Keratinocyte (primary cell): ENCODE results near the gene SOST. TPM values are rescaled to one million over a fixed set of nuclear protein-coding genes. Genes with fewer than 3 reads are reported as not detected.

Source experiments
- DNase-seq: peaks from one replicate; pipeline ENCODE4 v3.0.0-alpha.2; 2011; ENCODE audit warnings: low read depth, missing footprints, low spot score
- FAIRE-seq: peaks from 2 replicates; lab custom pipeline; 2011; peaks lifted over from hg19 to GRCh38; lab: Jason Lieb, UNC
- H2AFZ ChIP-seq: 2 replicates; pipeline ENCODE4 v1.6.0; 2012; ENCODE audit warnings: low read length, control low read depth, inconsistent platforms; ENCODE audit not compliant: control insufficient read depth
- H3K27ac ChIP-seq: 2 replicates; pipeline ENCODE4 v1.5.1; 2011; ENCODE audit warnings: low read length; ENCODE audit not compliant: control insufficient read depth, insufficient read depth
- H3K27me3 ChIP-seq: 3 replicates; pipeline ENCODE4 v1.6.0; 2011; ENCODE audit warnings: low read length; ENCODE audit not compliant: control insufficient read depth, insufficient read depth; ENCODE audit errors: extremely low read depth
- H3K36me3 ChIP-seq, 2 experiments: 2 replicates in 1 of 2; 3 replicates in 1 of 2; pipeline ENCODE4 v1.5.1; 2011; ENCODE audit warnings: low read length in 2 of 2, mild to moderate bottlenecking in 1 of 2; ENCODE audit not compliant: control insufficient read depth in 2 of 2, insufficient read depth in 2 of 2; ENCODE audit errors: extremely low read depth in 1 of 2
- H3K4me1 ChIP-seq: 3 replicates; pipeline ENCODE4 v1.5.1; 2011; ENCODE audit warnings: low read length; ENCODE audit not compliant: control insufficient read depth, insufficient read depth; ENCODE audit errors: extremely low read depth
- H3K4me2 ChIP-seq: 3 replicates; pipeline ENCODE4 v1.6.0; 2011; ENCODE audit warnings: low read depth, low read length; ENCODE audit not compliant: control insufficient read depth, insufficient read depth; ENCODE audit errors: extremely low read depth
- H3K4me3 ChIP-seq, 3 experiments: fragments of 200-600 bp in 1 of 3; sonication (generic) in 1 of 3; 2 replicates in 2 of 3; 3 replicates in 1 of 3; pipeline ENCODE4 v1.5.1; 2011 to 2016; ENCODE audit warnings: low read length in 3 of 3, mild to moderate bottlenecking in 3 of 3, control low read depth in 2 of 3, inconsistent platforms in 1 of 3, low read depth in 1 of 3, mixed read lengths in 1 of 3, mixed run types in 1 of 3, moderate library complexity in 1 of 3; ENCODE audit not compliant: control insufficient read depth in 2 of 3, insufficient read depth in 2 of 3; ENCODE audit errors: extremely low read depth in 1 of 3
- H3K79me2 ChIP-seq: 2 replicates; pipeline ENCODE4 v1.6.0; 2012; ENCODE audit warnings: low read length; ENCODE audit not compliant: control insufficient read depth, insufficient read depth
- H3K9ac ChIP-seq: 3 replicates; pipeline ENCODE4 v1.6.0; 2011; ENCODE audit warnings: low read length; ENCODE audit not compliant: control insufficient read depth, insufficient read depth; ENCODE audit errors: extremely low read depth
- H3K9me1 ChIP-seq: 3 replicates; pipeline ENCODE4 v1.6.0; 2011; ENCODE audit warnings: low read length; ENCODE audit not compliant: control insufficient read depth, insufficient read depth; ENCODE audit errors: extremely low read depth
- H3K9me3 ChIP-seq: 2 replicates; pipeline ENCODE4 v1.5.1; 2012; ENCODE audit warnings: low read depth, low read length; ENCODE audit not compliant: control insufficient read depth
- H4K20me1 ChIP-seq: 3 replicates; pipeline ENCODE4 v1.6.0; 2011; ENCODE audit warnings: low read length; ENCODE audit not compliant: control insufficient read depth, insufficient read depth; ENCODE audit errors: extremely low read depth
- CTCF ChIP-seq, 3 experiments: IDR thresholded peaks in 1 of 3; conservative IDR thresholded peaks in 1 of 3; optimal IDR thresholded peaks in 1 of 3; 2 replicates in 2 of 3; 3 replicates in 1 of 3; pipeline versions ENCODE3 to v1.5.1; 2011; ENCODE audit warnings: low read length in 3 of 3, mild to moderate bottlenecking in 3 of 3, moderate library complexity in 2 of 3, control low read depth in 1 of 3, inconsistent platforms in 1 of 3; ENCODE audit not compliant: insufficient read depth in 2 of 3; ENCODE audit errors: extremely low read depth in 1 of 3
- EZH2 ChIP-seq: IDR thresholded peaks from one replicate; pipeline ENCODE4 v1.6.1; 2012; ENCODE audit warnings: inconsistent platforms, mild to moderate bottlenecking, low read length, moderate library complexity
- dilution Hi-C: fragments of 300-500 bp; cut with MboI; formaldehyde crosslinking; loops from one replicate; pipeline ENCODE4 v1.7.0; 2020; ENCODE audit warnings: low sequenced_read_pairs; ENCODE audit not compliant: extremely low pct_ligation_motif_present
- polyA plus RNA-seq, 5 experiments: library from polyadenylated mRNA; depleted of rRNA in 3 of 5; stranded (reverse) in 3 of 5; stranded (forward) in 1 of 5; unstranded in 1 of 5; fragments of >200 nt; gene quantifications; 1 replicate in 1 of 5; 2 replicates in 3 of 5; 3 replicates in 1 of 5; pipeline versions ENCODE4 v1.2.1 to v1.2.3, GENCODE V29; 2011 to 2012; ENCODE audit warnings: missing spikeins in 2 of 5, low read depth in 1 of 5, low replicate concordance in 1 of 5

Gene SOST
- polyA plus RNA-seq, 1 donor (not counting 4 experiments of a cell fraction or from before 2014, with no cell fraction given): 0.04 TPM

- Histone ChIP-seq H3K27ac (no peak overlapping the region), H3K36me3 (peaks cover 37 to 43% of the 10 kb centered on the region in 2 experiments)
- no peak for DNase-seq
Observed at GRCh38 chr17:43772877-43773648, 14.5 kb upstream of the SOST start.

GRCh38 chr17:43771463-43771862 lies 12.9 kb upstream of the SOST start:
- no peak for FAIRE-seq
- Histone ChIP-seq H3K4me1 (no peaks in the 10 kb centered on the region), H3K27ac (no peak overlapping the region), H3K4me3 (no peak overlapping the region), H3K27me3 (no peaks in the 10 kb centered on the region), H3K4me2 (no peak overlapping the region), H3K9ac (no peak overlapping the region), H3K9me1 (no peaks in the 10 kb centered on the region), H3K79me2 (peaks cover 10% of the 10 kb centered on the region), H3K36me3 (peaks cover 33 to 40% of the 10 kb centered on the region in 2 experiments), H4K20me1 (peaks cover 2% of the 10 kb centered on the region), H2AFZ (no peak overlapping the region), H3K9me3 (no peaks in the 10 kb centered on the region)
- dilution Hi-C loops: no loop called here
- no peak for TF ChIP-seq EZH2
- TF ChIP-seq CTCF (optimal IDR thresholded peaks at IDR 0.05 in 1 of 3, IDR thresholded peaks at IDR 0.05 in 1 of 3, conservative IDR thresholded peaks at IDR 0.05 in 1 of 3; ENCODE audit: extremely low read depth in 1 of 3, insufficient read depth in 2 of 3, low read length in 3 of 3): no peak
- no peak for DNase-seq

More at GRCh38 chr17:43772877-43773648, 14.5 kb upstream of the SOST start:
- Histone ChIP-seq H3K4me3 (no peak overlapping the region), H2AFZ (no peak overlapping the region), H3K27me3 (no peaks in the 10 kb centered on the region), H3K79me2 (peaks cover 19% of the 10 kb centered on the region), H3K9me1 (no peaks in the 10 kb centered on the region), H3K4me2 (no peak overlapping the region), H3K4me1 (peaks cover 7% of the 10 kb centered on the region), H4K20me1 (peaks cover 2% of the 10 kb centered on the region), H3K9ac (no peak overlapping the region), H3K9me3 (no peaks in the 10 kb centered on the region)
- no peak for TF ChIP-seq EZH2
- no peak for TF ChIP-seq CTCF (optimal IDR thresholded peaks at IDR 0.05 in 1 of 3, IDR thresholded peaks at IDR 0.05 in 1 of 3, conservative IDR thresholded peaks at IDR 0.05 in 1 of 3; ENCODE audit: extremely low read depth in 1 of 3, insufficient read depth in 2 of 3, low read length in 3 of 3)
- dilution Hi-C loops: no loop called here
- FAIRE-seq: no peak
